Muscle of back (tissue), 11 donors: ENCODE data around the gene HES3. TPM values are rescaled to one million over a fixed set of nuclear protein-coding genes. Genes with fewer than 3 reads are reported as not detected.

ENCODE experiments used
- DNase-seq, 3 donors: peaks; one replicate each; pipeline versions ENCODE4 v3.0.0 to v3.0.0-alpha.2; 2013
- polyA plus RNA-seq, 10 donors: library from polyadenylated mRNA; unstranded; fragments of 120-200 nt; gene quantifications; one replicate each; pipeline ENCODE4 v1.2.1, GENCODE V29; 2013; ENCODE audit not compliant: insufficient read length in 10 of 10

The HES3 gene
- polyA plus RNA-seq, 10 donors, result not detected

GRCh38 chr1:6260961-6261614 lies 17.1 kb downstream of the HES3 start, which contains the start of gene GPR153:
Gene GPR153 (minus strand): TSS chr1:6261098. CDS start chr1:6254905, 6,193 bp downstream.
- DNase-seq, result peak in 1 of 3 donors; percentile 78

- DNase-seq, result peak; percentile 62 to 78 (median 67)
Observed at GRCh38 chr1:6261615-6261995, 17.6 kb downstream of the HES3 start.

- DNase-seq, result peak; percentile 75 to 95 (median 89)
Observed at GRCh38 chr1:6262555-6263420, 18.8 kb downstream of the HES3 start.

- DNase-seq, result peak in 1 of 3 donors; percentile 48
Observed at GRCh38 chr1:6263716-6264115, 19.7 kb downstream of the HES3 start.

GRCh38 chr1:6265151-6265550 lies 21.2 kb downstream of the HES3 start:
- no peak for DNase-seq

- DNase-seq, result no peak
Observed at GRCh38 chr1:6266641-6267040, 22.7 kb downstream of the HES3 start.

GRCh38 chr1:6267686-6268322 lies 23.8 kb downstream of the HES3 start:
- no peak for DNase-seq

- DNase-seq, result no peak
Observed at GRCh38 chr1:6268415-6268814, 24.4 kb downstream of the HES3 start.

- no peak for DNase-seq
Observed at GRCh38 chr1:6269296-6269695, 25.3 kb downstream of the HES3 start.

- peak in 1 of 3 donors; percentile 78 for DNase-seq
Observed at GRCh38 chr1:6269720-6270400, 25.9 kb downstream of the HES3 start.

GRCh38 chr1:6270401-6270800 lies 26.4 kb downstream of the HES3 start:
- no peak for DNase-seq

- DNase-seq, result peak in 1 of 3 donors; percentile 89
Observed at GRCh38 chr1:6271006-6271405, 27.0 kb downstream of the HES3 start.

- peak in 1 of 3 donors; percentile 60 for DNase-seq
Observed at GRCh38 chr1:6271554-6271953, 27.6 kb downstream of the HES3 start.

GRCh38 chr1:6272452-6272851 lies 28.5 kb downstream of the HES3 start:
- no peak for DNase-seq

- no peak for DNase-seq
Observed at GRCh38 chr1:6272868-6273267, 28.9 kb downstream of the HES3 start.

GRCh38 chr1:6273380-6273891 lies 29.5 kb downstream of the HES3 start:
- DNase-seq, result no peak

GRCh38 chr1:6274102-6274501 lies 30.1 kb downstream of the HES3 start:
- no peak for DNase-seq

GRCh38 chr1:6274622-6275139 lies 30.7 kb downstream of the HES3 start:
- no peak for DNase-seq

GRCh38 chr1:6275826-6276782 lies 32.1 kb downstream of the HES3 start:
- DNase-seq, result peak; percentile 83 to 95 (median 87)
